Activated gamma-delta T cell treated with Interleukin-2 at 50 U/mL for 16 hours (primary cell): ENCODE results near the gene ZNF503.

Experiments
- DNase-seq: peaks from one replicate; pipeline ENCODE4 v3.0.0-alpha.2; 2020

Gene ZNF503

GRCh38 chr10:75401569-75402485 is at the start of gene ZNF503:
ZNF503 (minus strand) TSS chr10:75401764; CDS start chr10:75401419, 345 bp downstream.
- no peak for DNase-seq

- no peak for DNase-seq
These were observed 49.4 kb upstream of the ZNF503 start for GRCh38 chr10:75450644-75451640.

GRCh38 chr10:75450075-75450445 is 48.5 kb upstream of the ZNF503 start:
- no peak for DNase-seq

GRCh38 chr10:75449382-75450074 is 48.0 kb upstream of the ZNF503 start:
- DNase-seq: no peak

GRCh38 chr10:75448166-75448565 is 46.6 kb upstream of the ZNF503 start:
- DNase-seq: no peak

- no peak for DNase-seq
These were observed 44.9 kb upstream of the ZNF503 start for GRCh38 chr10:75446508-75446907.

GRCh38 chr10:75444781-75445386 is 43.3 kb upstream of the ZNF503 start:
- DNase-seq: no peak

- DNase-seq: no peak
These were observed 41.8 kb upstream of the ZNF503 start for GRCh38 chr10:75443362-75443761.

GRCh38 chr10:75441682-75442081 is 40.1 kb upstream of the ZNF503 start:
- no peak for DNase-seq

- DNase-seq: no peak
These were observed 39.6 kb upstream of the ZNF503 start for GRCh38 chr10:75441196-75441595.

- DNase-seq: no peak
These were observed 38.8 kb upstream of the ZNF503 start for GRCh38 chr10:75440271-75440793.

GRCh38 chr10:75439811-75440210 is 38.2 kb upstream of the ZNF503 start:
- DNase-seq: no peak

- DNase-seq: no peak
These were observed 36.7 kb upstream of the ZNF503 start for GRCh38 chr10:75438275-75438674.

GRCh38 chr10:75437693-75438092 is 36.1 kb upstream of the ZNF503 start:
- no peak for DNase-seq

GRCh38 chr10:75436896-75437295 is 35.3 kb upstream of the ZNF503 start:
- no peak for DNase-seq

- no peak for DNase-seq
These were observed 33.7 kb upstream of the ZNF503 start for GRCh38 chr10:75435291-75435690.

- DNase-seq: no peak
These were observed 32.7 kb upstream of the ZNF503 start for GRCh38 chr10:75434291-75434690.

- no peak for DNase-seq
These were observed 31.7 kb upstream of the ZNF503 start for GRCh38 chr10:75433216-75433615.

GRCh38 chr10:75432763-75433162 is 31.2 kb upstream of the ZNF503 start:
- DNase-seq: no peak

GRCh38 chr10:75432176-75432575 is 30.6 kb upstream of the ZNF503 start:
- no peak for DNase-seq

GRCh38 chr10:75431180-75432111 is 29.9 kb upstream of the ZNF503 start, which contains the start of gene LRMDA:
LRMDA (plus strand) TSS chr10:75431624.
- no peak for DNase-seq
